Activated naive CD8-positive, alpha-beta T cell treated with anti-CD3 and anti-CD28 coated beads, Interleukin-2, amount 10 ng/mL, durations not matched to agents 7 days and 5 days (primary cell): ENCODE results near the gene DENND4B. TPM values are rescaled to one million over a fixed set of nuclear protein-coding genes. Genes with fewer than 3 reads are reported as not detected.

ENCODE experiments used
- ATAC-seq: fragments of 150-1000 bp; cut with Tn5 transposase; one replicate; pipeline ENCODE4 v1.10.0; 2021; ENCODE audit warnings: low read depth, moderate library complexity
- POLR2A ChIA-PET: fragments of 350-600 bp; sonication (Branson Sonifier 250); formaldehyde crosslinking; loops from one replicate; lab custom pipeline; 2021; ENCODE audit warnings: antibody characterized with exemption; lab: Charles Lee
- DNase-seq: peaks from one replicate; pipeline ENCODE4 v3.0.0; 2021
- H3K27ac Mint-ChIP-seq: one replicate; pipeline ENCODE4 v1.8.0; 2022; ENCODE audit warnings: mild to moderate bottlenecking, mixed read lengths
- H3K27me3 Mint-ChIP-seq: one replicate; pipeline ENCODE4 v1.8.0; 2022; ENCODE audit warnings: mild to moderate bottlenecking, moderate library complexity, mixed read lengths
- H3K36me3 Mint-ChIP-seq: one replicate; pipeline ENCODE4 v1.8.0; 2021; ENCODE audit warnings: mild to moderate bottlenecking, mixed read lengths
- H3K4me1 Mint-ChIP-seq: one replicate; pipeline ENCODE4 v1.8.0; 2021; ENCODE audit warnings: mixed read lengths
- H3K4me3 Mint-ChIP-seq: one replicate; pipeline ENCODE4 v1.8.0; 2022; ENCODE audit warnings: mild to moderate bottlenecking, moderate library complexity, mixed read lengths
- H3K9me3 Mint-ChIP-seq: one replicate; pipeline ENCODE4 v1.8.0; 2021; ENCODE audit warnings: mixed read lengths
- microRNA-seq: library from miRNA; unstranded; fragments of <30 nt; microRNA quantifications from one replicate; pipeline ENCODE4 v1.2.0, GENCODE V29; 2022
- total RNA-seq, 2 experiments: library from RNA; stranded (reverse); gene quantifications; one replicate each; pipeline ENCODE4 v1.2.3, GENCODE V29; 2021

Gene DENND4B
- total RNA-seq, 2 experiments from 2014 or later, result 173 to 183 TPM

DNA sequence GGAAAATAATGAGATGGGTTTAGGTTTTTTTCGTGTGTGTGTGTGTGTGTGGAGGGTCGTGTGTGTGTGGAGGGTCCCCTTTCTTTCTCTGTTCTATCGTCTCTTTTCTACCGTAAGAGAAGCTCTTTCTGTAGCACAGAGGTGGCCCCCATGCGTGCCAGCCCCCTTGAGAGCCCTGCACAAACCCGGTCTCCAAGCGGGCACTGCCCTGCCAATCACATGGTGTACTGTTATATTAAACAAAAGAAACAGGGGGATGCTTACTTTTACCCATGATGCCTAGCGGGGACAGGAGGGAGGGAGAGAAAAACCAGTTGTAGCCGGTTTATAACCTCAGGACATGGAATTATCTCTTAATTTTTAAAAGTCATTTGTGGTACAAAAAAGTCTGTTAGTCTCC, 64.8 kb downstream of the DENND4B start:
- DNase-seq, result no peak
- H3K36me3 Mint-ChIP-seq, result peaks cover 8% of the 10 kb centered on the region
- no peaks in the 10 kb centered on the region for H3K27me3 Mint-ChIP-seq
- no peak for ATAC-seq
- POLR2A ChIA-PET, result interaction anchor here (0.7 to 1.1 kb wide), 2 partner anchors 65 to 73 kb away, joined by 3 read pairs; partner anchors contain the start of gene DENND4B
- H3K9me3 Mint-ChIP-seq, result no peaks in the 10 kb centered on the region
- H3K4me1 Mint-ChIP-seq, result peaks cover 11% of the 10 kb centered on the region
- H3K4me3 Mint-ChIP-seq, result no peak overlapping the region
- H3K27ac Mint-ChIP-seq, result no peak overlapping the region

DNA sequence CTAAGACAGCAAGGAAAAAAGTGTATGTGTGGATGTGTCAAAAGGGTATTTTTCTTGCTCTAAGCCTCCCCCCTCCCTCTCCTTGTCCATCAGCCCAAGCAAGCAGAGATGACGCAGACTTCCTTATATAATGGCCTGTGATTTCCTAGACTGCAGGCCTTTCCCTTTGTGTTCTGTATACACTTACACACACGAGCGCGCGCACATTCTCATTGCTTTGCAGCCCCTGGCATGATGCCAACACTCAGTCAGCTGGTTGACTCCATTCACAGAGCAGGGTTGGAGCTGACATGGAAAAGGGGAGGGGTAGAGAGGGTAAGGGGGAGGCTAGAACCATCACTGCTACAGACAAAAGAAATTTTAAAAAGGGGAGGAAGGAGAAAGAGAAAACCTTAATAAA, 65.6 kb downstream of the DENND4B start:
- POLR2A ChIA-PET, result interaction anchor here (0.7 to 1.1 kb wide), 2 partner anchors 65 to 74 kb away, joined by 3 read pairs; partner anchors contain the start of gene DENND4B
- no peak for ATAC-seq
- DNase-seq, result no peak
- Mint-ChIP-seq H3K4me3 (no peak overlapping the region), H3K27me3 (no peaks in the 10 kb centered on the region), H3K9me3 (no peaks in the 10 kb centered on the region), H3K27ac (no peak overlapping the region), H3K36me3 (peaks cover 11% of the 10 kb centered on the region), H3K4me1 (peaks cover 14% of the 10 kb centered on the region)

DNA sequence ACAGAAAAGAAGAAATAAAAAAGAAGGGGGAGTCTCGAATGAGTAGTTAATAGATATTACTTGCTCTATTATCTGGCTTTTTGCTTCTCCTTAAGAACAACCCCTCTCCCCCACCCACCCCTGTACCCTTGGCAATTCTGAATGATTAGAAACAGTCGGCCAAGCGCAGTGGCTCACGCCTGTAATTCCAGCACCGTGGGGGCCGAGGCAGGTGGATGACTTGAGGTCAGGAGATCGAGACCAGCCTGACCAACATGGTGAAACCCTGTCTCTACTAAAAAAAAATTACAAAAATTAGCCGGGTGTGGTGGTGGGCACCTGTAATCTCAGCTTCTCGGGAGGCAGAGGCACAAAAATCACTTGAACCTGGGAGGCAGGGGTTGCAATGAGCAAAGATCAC, 66.5 kb downstream of the DENND4B start:
- Mint-ChIP-seq H3K9me3 (no peaks in the 10 kb centered on the region), H3K27ac (no peak overlapping the region), H3K4me1 (peaks cover 15% of the 10 kb centered on the region), H3K4me3 (no peak overlapping the region), H3K36me3 (peaks cover 12% of the 10 kb centered on the region), H3K27me3 (no peaks in the 10 kb centered on the region)
- POLR2A ChIA-PET, result no interaction called here
- DNase-seq (no peak), ATAC-seq (no peak)

Small RNA genes within 50 kb of the gene (microRNA-seq; reads per million reads assigned to microRNA genes)
- not detected for gene MIR6737

Other genes starting within 250 kb of the DENND4B start
- 10 to 100 TPM; 53.6 to 57.2 TPM for gene INTS3, start 218.7 kb downstream of the DENND4B start, total RNA-seq
- gene SLC27A3, start 171.3 kb downstream of the DENND4B start, total RNA-seq, result 10 to 100 TPM; 38.9 to 44.0 TPM
- gene GATAD2B, start 23.7 kb downstream of the DENND4B start, total RNA-seq, result 10 to 100 TPM; 86.3 to 96.7 TPM
- 100 to 1,000 TPM; 104 to 115 TPM for gene CRTC2, start 11.9 kb upstream of the DENND4B start, total RNA-seq
- gene SLC39A1, start 16.8 kb upstream of the DENND4B start, total RNA-seq, result 10 to 100 TPM; 29.6 to 31.1 TPM
- gene CREB3L4, start 21.2 kb upstream of the DENND4B start, total RNA-seq, result 10 to 100 TPM in 1 of 2 experiments, 1 to 10 TPM in 1; 8.2 to 10.0 TPM
- gene JTB, start 31.0 kb upstream of the DENND4B start, total RNA-seq, result 100 to 1,000 TPM; 118 TPM
- gene RAB13, start 39.6 kb upstream of the DENND4B start, total RNA-seq, result 1 to 10 TPM; 7.5 to 8.0 TPM
- 1,000 to 10,000 TPM; 3,346 to 3,734 TPM for gene RPS27, start 44.0 kb upstream of the DENND4B start, total RNA-seq
- under 1 TPM; 0.11 to 0.17 TPM for gene NUP210L, start 208.4 kb upstream of the DENND4B start, total RNA-seq
- gene TPM3, start 245.4 kb upstream of the DENND4B start, total RNA-seq, result 100 to 1,000 TPM; 654 to 664 TPM